ENCODE data around the gene NHLRC4.

DNA sequence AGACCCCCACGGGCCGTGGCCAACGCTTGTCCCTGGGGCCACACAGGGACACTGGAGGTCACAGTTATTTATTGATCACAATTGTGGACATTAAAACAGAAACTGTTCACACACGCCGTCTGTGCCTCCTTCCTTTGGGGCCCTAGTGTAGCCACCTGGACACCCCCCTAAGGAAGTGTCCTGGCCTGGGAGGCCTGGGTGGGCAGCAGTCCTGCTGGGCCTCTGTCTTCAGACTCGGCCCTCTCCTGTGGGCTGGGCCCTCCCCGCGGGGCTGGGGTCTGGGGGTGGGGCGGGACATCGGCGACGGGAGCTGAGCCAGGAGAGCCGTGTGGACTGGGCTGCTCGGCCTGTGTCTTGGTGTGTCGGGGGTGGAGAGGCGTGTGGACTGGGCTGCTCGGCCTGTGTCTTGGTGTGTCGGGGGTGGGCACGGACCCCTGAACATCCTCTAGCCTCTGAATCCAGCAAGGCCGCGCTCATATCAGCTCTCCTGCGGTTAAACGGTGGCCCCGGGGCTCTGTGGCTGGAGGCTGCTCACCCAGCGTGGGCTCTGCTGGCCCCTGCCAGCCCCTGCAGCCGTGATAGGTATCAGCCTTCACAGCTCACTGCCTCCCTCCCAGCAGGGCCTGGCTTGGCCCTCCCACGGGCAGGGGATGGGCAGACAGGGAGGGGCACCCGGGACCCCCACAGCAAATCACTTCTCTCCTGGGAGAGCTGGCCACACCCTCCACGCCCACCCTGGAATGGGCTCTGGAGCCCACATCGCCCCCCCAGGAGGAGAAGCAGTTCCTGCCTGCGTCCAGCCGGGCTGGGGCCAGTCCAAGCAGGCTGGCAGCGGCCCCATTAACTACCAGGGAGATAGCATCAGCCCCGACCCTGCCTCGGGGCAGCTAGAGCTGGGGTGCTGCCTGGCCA lies 1.1 kb upstream of the NHLRC4 start:
- TF ChIP-seq, protein P1, sequence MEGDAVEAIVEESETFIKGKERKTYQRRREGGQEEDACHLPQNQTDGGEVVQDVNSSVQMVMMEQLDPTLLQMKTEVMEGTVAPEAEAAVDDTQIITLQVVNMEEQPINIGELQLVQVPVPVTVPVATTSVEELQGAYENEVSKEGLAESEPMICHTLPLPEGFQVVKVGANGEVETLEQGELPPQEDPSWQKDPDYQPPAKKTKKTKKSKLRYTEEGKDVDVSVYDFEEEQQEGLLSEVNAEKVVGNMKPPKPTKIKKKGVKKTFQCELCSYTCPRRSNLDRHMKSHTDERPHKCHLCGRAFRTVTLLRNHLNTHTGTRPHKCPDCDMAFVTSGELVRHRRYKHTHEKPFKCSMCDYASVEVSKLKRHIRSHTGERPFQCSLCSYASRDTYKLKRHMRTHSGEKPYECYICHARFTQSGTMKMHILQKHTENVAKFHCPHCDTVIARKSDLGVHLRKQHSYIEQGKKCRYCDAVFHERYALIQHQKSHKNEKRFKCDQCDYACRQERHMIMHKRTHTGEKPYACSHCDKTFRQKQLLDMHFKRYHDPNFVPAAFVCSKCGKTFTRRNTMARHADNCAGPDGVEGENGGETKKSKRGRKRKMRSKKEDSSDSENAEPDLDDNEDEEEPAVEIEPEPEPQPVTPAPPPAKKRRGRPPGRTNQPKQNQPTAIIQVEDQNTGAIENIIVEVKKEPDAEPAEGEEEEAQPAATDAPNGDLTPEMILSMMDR (IDR thresholded peaks at IDR 0.05), result no peak
- no peak for TF ChIP-seq POLR2A (IDR thresholded peaks at IDR 0.05)

Data from lower leg skin (tissue), 3 donors.